ENCODE data around the gene GRK5. TPM values are rescaled to one million over a fixed set of nuclear protein-coding genes. Genes with fewer than 3 reads are reported as not detected.

Gene GRK5
- total RNA-seq, 2 donors from 2014 or later, result 3.4 to 4.9 TPM

DNA sequence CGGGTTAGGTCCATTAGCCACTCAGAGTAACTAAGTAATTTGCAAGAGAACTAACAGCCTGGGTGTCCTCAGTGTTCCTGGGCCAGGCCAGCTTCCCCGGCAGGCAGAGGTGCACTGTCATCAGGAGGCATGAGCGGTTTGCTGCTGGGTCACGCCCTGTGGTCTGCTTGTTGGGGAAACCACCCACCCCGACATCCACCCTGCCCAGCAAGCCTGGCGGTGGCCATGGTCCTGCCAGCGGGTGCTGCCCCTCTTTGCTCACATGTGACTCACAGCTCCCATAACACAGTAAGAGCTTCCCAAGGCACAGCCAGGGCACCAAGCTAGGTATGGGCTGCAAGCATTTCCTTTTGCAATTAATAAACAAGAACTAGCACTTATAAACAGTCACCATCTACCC, 259.3 kb downstream of the GRK5 start:
- ATAC-seq (no peak), DNase-seq (no peak)
- intact Hi-C loops (cut with DNase I), result no loop called here
- no peaks in the 10 kb centered on the region for H3K9me3 ChIP-seq
- H3K4me3 ChIP-seq, result no peak overlapping the region
- H3K36me3 ChIP-seq (replicated peaks in 1 of 2; ENCODE audit: insufficient read depth in 1 of 2, low read depth in 2 of 2), result no peaks in the 10 kb centered on the region
- H3K4me1 ChIP-seq, result no peaks in the 10 kb centered on the region
- no peak overlapping the region for H3K27ac ChIP-seq
- H3K27me3 ChIP-seq, result no peaks in the 10 kb centered on the region
- TF ChIP-seq, protein P1, sequence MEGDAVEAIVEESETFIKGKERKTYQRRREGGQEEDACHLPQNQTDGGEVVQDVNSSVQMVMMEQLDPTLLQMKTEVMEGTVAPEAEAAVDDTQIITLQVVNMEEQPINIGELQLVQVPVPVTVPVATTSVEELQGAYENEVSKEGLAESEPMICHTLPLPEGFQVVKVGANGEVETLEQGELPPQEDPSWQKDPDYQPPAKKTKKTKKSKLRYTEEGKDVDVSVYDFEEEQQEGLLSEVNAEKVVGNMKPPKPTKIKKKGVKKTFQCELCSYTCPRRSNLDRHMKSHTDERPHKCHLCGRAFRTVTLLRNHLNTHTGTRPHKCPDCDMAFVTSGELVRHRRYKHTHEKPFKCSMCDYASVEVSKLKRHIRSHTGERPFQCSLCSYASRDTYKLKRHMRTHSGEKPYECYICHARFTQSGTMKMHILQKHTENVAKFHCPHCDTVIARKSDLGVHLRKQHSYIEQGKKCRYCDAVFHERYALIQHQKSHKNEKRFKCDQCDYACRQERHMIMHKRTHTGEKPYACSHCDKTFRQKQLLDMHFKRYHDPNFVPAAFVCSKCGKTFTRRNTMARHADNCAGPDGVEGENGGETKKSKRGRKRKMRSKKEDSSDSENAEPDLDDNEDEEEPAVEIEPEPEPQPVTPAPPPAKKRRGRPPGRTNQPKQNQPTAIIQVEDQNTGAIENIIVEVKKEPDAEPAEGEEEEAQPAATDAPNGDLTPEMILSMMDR (IDR thresholded peaks at IDR 0.05), result no peak
- TF ChIP-seq POLR2A (IDR thresholded peaks at IDR 0.05), result no peak
- 71 to 77% methylated on average over 2 to 7 of the region's 7 CpGs for WGBS, 2 donors

DNA sequence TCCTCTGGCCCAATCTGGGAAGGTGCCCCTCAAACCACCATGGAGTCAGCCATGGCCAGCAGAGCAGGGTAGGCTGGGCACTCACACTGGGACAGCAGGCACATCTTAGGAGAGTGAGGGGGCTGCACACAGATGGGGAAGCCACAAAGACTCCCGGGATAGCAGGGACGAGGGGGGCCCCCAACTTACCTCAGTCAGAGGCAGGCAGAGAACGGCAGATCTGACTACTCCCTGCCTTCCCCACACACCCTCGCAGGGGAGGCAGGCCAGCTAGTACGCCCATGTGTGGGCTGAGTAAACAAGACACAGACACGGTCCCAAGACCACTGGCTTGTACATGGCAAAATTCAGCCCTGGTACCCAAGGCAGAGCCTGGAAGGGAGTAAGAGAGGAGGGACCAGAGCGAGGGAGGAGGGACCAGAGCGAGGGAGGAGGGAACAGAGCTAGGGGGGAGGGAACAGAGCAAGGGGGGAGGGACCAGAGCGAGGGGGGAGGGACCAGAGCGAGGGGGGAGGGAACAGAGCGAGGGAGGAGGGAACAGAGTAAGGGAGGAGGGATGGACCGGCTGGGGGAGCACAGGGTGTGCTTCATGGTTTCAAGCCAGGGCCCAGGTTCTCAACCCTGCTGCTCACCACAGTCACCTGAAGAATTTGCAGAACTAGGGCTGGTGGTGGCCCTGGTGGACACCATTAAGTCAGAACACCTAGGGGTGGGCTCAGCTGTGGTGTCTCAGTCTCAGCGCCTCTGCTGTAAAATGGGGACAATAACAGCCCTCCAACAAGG, 261.4 kb downstream of the GRK5 start:
- H3K27me3 ChIP-seq, result no peaks in the 10 kb centered on the region
- 69 to 72% methylated on average over 10 to 12 of the region's 13 CpGs for WGBS, 2 donors
- H3K27ac ChIP-seq, result no peak overlapping the region
- H3K4me3 ChIP-seq, result no peak overlapping the region
- no peak for TF ChIP-seq POLR2A (IDR thresholded peaks at IDR 0.05)
- TF ChIP-seq, protein P1 (IDR thresholded peaks at IDR 0.05), result no peak
- ATAC-seq, result no peak
- H3K36me3 ChIP-seq (replicated peaks in 1 of 2; ENCODE audit: insufficient read depth in 1 of 2, low read depth in 2 of 2), result no peaks in the 10 kb centered on the region
- no peak for DNase-seq
- intact Hi-C loops (cut with DNase I), result no loop called here
- H3K9me3 ChIP-seq, result no peaks in the 10 kb centered on the region
- no peaks in the 10 kb centered on the region for H3K4me1 ChIP-seq

DNA sequence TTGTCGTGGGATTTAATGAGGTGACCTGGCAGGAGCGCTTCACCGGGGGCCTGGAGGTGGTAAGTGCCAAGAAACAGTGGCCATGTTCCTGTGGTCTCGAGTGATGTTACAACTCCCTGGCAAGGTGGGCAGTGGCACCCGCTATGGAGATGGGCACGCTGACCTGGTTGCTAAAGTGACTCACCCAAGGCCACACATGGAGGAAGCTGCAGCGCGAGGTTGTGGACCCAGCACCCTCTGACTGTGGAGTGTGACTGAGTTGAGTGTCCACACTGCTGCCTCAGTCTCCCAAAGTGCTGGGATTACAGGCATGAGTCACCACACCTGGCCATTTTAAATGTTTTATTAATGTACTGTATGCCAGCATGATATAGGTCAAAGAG, 261.9 kb downstream of the GRK5 start:
- no peaks in the 10 kb centered on the region for H3K4me1 ChIP-seq
- no peak for ATAC-seq
- no peak for TF ChIP-seq POLR2A (IDR thresholded peaks at IDR 0.05)
- TF ChIP-seq, protein P1 (IDR thresholded peaks at IDR 0.05), result no peak
- no peaks in the 10 kb centered on the region for H3K36me3 ChIP-seq (replicated peaks in 1 of 2; ENCODE audit: insufficient read depth in 1 of 2, low read depth in 2 of 2)
- no peak overlapping the region for H3K27ac ChIP-seq
- DNase-seq, result no peak
- no peak overlapping the region for H3K4me3 ChIP-seq
- 94 to 96% methylated on average over 3 to 8 of the region's 8 CpGs for WGBS, 2 donors
- no peaks in the 10 kb centered on the region for H3K27me3 ChIP-seq
- no peaks in the 10 kb centered on the region for H3K9me3 ChIP-seq
- intact Hi-C loops (cut with DNase I), result no loop called here

DNA sequence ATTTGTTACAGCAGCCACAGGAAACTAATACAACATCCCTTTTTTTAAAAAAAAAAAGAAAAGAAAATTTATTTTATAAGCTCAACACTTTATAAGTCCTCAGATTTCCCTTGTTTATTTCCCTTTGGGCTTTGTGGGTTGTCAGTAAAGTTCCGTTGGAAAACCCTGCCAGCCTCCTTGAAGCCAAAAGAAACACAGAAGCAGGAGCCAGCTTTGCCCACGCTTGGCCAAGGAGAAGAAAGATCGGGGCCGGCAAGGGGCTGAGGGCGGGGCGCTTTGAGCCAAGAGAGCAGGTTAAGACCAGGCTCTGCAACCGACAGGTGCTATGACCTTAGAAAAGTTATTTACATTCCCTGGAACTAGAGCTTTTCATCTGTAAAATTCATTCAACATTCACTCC, 262.5 kb downstream of the GRK5 start:
- Histone ChIP-seq H3K27me3 (no peaks in the 10 kb centered on the region), H3K4me1 (no peaks in the 10 kb centered on the region), H3K4me3 (no peak overlapping the region), H3K27ac (no peak overlapping the region), H3K36me3 (replicated peaks in 1 of 2; ENCODE audit: insufficient read depth in 1 of 2, low read depth in 2 of 2) (no peaks in the 10 kb centered on the region), H3K9me3 (no peaks in the 10 kb centered on the region)
- ATAC-seq, result no peak
- 49 to 62% methylated on average over 7 of the region's 7 CpGs for WGBS, 2 donors
- intact Hi-C loops (cut with DNase I), result no loop called here
- DNase-seq, result no peak
- no peak for TF ChIP-seq POLR2A (IDR thresholded peaks at IDR 0.05)
- TF ChIP-seq, protein P1 (IDR thresholded peaks at IDR 0.05), result no peak
